LNCAP (cell line): Measurements from ENCODE around the gene TMEM107.

ENCODE experiments used
- TF ChIP-seq, protein P1 (sequence below): fragments of 450-650 bp; IDR thresholded peaks from 2 replicates; pipeline ENCODE4 v1.5.1; 2017; ENCODE audit warnings: mild to moderate bottlenecking

The TMEM107 gene

DNA sequence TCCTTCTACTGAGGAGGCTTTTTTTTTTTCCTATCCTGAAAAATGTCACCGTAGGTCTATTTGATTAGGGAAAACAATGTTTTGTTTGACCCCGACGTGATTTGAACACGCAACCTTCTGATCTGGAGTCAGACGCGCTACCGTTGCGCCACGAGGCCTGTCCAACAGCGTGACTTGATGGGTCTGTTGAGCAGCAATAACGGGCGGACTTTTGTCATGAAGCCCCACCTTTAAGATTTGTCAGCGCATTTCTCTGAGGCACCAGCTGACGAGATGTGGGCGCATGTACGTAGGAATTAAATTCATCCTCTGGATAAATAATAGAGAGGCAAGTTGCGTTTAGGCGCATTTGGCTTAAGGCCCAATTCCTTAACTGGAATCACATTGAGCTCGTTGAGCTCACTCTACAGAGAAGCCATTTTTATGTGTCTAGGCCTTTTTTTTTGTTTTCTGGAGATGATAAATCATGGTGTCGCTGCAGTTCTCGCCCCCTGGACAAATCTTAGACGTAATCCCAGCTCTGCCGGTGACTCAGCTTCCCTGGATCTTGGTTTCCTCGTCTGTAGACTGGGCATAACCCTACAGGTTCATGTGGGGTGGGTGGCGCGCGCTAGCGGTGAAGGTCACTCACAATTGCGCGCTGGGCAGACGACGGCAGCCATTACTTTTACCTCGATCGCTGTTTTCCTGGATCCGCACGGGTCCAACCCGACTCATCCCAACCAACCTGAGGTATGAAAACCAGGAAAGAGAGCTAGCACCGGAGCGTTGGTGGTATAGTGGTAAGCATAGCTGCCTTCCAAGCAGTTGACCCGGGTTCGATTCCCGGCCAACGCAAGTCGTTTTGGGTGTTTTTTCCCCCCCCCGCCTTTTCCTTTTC lies 44.8 kb upstream of the TMEM107 start:
- TF ChIP-seq, protein P1, sequence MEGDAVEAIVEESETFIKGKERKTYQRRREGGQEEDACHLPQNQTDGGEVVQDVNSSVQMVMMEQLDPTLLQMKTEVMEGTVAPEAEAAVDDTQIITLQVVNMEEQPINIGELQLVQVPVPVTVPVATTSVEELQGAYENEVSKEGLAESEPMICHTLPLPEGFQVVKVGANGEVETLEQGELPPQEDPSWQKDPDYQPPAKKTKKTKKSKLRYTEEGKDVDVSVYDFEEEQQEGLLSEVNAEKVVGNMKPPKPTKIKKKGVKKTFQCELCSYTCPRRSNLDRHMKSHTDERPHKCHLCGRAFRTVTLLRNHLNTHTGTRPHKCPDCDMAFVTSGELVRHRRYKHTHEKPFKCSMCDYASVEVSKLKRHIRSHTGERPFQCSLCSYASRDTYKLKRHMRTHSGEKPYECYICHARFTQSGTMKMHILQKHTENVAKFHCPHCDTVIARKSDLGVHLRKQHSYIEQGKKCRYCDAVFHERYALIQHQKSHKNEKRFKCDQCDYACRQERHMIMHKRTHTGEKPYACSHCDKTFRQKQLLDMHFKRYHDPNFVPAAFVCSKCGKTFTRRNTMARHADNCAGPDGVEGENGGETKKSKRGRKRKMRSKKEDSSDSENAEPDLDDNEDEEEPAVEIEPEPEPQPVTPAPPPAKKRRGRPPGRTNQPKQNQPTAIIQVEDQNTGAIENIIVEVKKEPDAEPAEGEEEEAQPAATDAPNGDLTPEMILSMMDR = no peak

DNA sequence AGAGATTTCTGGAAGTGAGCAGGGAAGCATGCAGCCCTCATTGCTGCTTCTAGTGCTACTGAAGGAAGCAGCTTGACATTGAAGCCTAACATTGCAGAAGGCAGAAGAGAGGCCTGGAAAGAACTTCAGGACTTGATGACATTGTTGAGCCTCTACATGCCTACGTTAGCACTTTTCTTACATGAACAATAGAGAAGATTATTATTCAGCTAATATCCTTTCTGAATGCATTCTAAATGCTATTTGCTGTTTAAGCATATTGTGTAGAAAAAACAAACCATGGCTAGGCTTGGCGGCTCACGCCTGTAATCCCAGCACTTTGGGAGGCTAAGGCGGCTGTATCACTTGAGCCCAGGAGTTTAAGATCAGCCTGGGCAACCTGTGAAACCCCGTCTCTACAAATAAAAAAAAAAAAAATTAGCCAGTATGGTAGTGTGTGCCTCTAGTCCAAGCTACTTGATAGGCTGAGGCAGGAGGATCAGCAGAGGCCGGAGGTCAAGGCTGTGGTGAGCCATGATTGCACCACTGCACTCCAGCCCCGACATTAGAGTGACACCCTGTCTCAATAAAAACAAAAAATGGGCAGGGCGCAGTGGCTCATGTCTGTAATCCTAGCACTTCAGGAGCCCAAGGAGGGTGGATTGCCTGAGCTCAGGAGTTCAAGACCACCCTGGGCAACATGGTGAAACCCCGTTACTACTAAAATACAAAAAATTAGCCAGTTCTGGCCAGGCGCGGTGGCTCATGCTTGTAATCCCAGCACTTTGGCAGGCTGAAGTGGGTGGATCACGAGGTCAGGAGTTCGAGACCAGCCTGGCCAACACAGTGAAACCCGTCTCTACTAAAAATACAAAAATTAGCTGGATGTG lies 36.4 kb upstream of the TMEM107 start:
- TF ChIP-seq, protein P1 = no peak

DNA sequence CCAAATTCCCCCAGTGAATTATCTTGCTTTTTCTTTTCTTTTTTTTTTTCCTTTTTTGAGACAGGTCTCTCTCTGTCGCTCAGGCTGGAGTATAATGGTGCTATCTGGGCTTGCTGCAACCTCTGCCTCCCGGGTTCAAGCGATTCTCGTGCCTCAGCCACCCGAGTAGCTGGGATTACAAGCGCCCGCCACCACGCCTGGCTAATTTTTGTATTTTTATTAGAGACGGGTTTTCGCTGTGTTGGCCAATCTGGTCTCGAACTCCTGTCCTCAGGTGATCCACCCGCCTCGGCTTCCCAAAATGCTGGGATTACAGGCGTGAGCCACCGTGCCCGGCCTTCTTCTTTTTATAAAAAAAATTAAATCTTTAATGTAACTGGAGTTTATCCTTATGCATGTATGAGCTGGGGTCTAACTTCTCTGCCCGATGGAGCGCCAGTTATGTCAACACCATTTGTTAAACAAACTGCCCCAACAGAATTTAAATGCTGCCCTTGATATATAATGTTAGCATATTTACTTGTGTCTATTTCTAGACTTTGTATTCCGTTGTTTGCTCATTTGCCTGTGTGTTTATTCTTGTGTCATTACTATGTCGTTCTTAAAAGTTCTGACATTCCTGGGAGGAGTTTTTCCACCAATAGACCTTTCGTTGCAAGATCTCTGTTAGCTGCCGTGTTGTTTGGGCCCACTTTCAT lies 34.7 kb upstream of the TMEM107 start:
- TF ChIP-seq, protein P1 = no peak

DNA sequence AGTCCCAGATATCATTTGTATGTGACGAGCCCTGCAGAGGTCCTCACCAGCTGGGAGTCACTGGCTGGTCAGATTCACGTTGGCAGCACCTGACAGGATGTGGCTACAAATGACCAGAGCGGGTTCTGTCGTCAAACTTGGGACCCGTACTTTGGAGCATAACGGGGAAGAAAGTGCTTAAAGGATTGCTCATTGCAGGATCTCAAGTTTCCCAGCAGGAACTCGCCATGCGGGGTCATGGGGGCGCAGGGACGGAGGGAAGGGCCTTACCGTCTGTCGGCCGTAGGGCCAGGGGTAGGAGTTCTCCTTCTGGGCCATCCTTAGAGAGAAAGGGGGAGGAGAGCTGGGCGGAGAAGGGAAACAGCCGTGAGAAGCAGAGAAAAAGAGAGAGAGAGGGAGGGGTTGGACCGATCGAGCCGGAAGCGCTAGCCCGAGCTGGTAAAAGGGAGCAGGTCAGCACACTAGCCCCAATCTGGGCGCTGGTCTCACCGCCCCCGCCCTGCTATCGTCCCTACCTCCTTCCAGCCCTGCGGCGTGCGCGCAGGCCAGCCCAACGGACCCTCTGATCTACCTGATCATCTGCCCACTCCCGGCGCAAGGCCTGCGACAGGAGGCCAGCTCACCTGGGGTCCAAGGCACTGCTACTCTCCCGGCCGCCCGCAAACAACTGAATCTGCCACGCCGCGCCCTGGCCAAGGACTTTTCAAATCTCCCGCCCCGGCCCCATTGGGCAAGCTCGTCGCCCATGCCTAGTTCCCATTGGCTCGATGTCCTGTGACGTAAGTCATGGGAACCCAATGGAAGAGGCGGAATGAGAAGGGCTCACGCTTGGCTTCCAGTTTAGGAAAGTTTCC lies 34.0 kb upstream of the TMEM107 start, which contains the start of gene AURKB:
Gene AURKB (minus strand): TSS at position 669 of the 854 bp plus-strand sequence. CDS start 351 bp downstream, at position 318.
- TF ChIP-seq, protein P1 = no peak

DNA sequence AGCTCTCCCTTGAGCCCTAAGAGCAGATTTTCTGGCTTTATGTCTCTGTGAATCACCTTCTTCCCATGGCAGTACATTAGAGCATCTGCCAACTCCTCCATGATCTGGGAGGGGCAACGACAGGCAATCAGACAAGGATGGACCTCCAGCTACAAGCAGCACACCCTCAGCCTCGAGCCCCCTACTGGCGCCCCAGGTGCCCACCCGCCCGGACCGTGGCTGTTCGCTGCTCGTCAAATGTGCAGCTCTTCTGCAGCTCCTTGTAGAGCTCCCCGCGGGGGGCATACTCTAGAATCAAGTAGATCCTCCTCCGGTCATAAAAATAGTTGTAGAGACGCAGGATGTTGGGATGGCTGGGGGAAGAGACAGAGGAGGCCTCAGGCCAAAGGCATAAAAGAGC lies 30.4 kb upstream of the TMEM107 start:
- TF ChIP-seq, protein P1 = no peak

DNA sequence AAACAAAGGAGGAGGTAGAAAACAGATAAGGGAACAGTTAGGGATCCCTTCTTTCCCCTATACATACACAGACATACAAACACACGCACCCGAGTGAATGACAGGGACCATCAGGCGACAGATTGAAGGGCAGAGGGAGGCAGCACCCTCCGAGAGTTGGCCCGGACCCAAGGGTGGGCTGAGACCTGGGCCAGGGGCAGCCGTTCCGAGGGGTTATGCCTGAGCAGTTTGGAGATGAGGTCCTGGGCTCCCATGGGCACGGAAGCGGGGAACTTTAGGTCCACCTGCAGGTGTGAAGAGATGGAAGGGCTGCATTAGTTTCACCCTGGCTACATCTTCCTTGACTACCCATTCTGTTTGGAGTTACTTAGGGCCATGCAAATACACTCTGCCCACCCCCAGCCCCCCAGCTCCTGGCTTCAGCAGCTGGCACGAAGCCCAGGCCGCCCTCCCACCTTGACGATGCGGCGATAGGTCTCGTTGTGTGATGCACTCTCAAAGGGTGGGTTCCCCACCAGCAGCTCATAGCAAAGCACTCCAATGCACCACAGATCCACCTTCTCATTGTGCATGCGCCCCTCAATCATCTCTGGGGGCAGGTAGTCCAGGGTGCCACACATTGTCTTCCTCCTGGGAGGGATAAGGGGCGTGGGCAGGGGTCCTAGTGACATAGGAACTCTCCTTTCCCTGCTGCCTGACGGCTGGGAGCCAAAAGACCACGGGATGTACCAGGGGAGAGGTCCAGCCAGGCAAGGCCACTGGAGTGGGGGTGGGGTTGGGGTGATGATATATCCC lies 28.8 kb upstream of the TMEM107 start:
- TF ChIP-seq, protein P1 = no peak
